Heart left ventricle (tissue), 13 donors: ENCODE measurements around the gene SNTB2.

Source experiments
- CTCF ChIP-seq, 12 donors: fragments of 200-600 bp; sonication (generic) in 4 of 12; IDR thresholded peaks; one replicate each; pipeline versions ENCODE4 v1.5.0 to v1.8.0; 2018 to 2022; ENCODE audit warnings: antibody characterized with exemption in 12 of 12, mild to moderate bottlenecking in 5 of 12
- POLR2A ChIP-seq, 2 donors: fragments of 450-650 bp; IDR thresholded peaks; one replicate each; pipeline ENCODE4 v1.6.1; 2017; ENCODE audit warnings: antibody characterized with exemption in 2 of 2, mild to moderate bottlenecking in 2 of 2, moderate library complexity in 2 of 2
- donor health status: ischemic (EF 13 %, LVEDD 7.1; RV severe dilation, severe dysfunction).
- donor health status: DM: no; HTN: yes; CAD: no.
- donor health status: DM: no; HTN: no; CAD: no.
- donor health status: ischemic (EF 25% LVEDD 6.9; RV normal size, moderate dysfunction).
- donor health status: ischemic (EF 25% LVEDD 5.7; RV mildly dilated, moderate dysfunction).
- donor health status: ischemic (EF 35%, LVEDD 5.7; RV mildly dilated, moderate dysfunction).
- donor health status: nonischemic (EF 11% LVEDD 7.7; RV severe dilation, severe dysfunction).
- donor health status: DM: yes; HTN: yes; CAD: no.
- donor health status: PGD.
- donor health status: ischemic (EF 29% LVEDD 5.4; RV normal size, mild dysfunction).
- donor health status: nonischemic (EF 23%, LVEDD 6.1; RV moderate dilation, normal function).

- TF ChIP-seq CTCF (IDR thresholded peaks at IDR 0.05) (no peak), POLR2A (IDR thresholded peaks at IDR 0.05) (no peak)
Observed at GRCh38 chr16:69166221-69166833, 20.6 kb upstream of the SNTB2 start.
